ENCODE results near the gene FBN1.

The FBN1 gene

GRCh38 chr15:48547286-48547685 lies 98.2 kb downstream of the FBN1 start:
- no peak for DNase-seq

- DNase-seq: no peak
Measured at GRCh38 chr15:48546296-48546695, 99.2 kb downstream of the FBN1 start.

GRCh38 chr15:48544778-48545177 lies 100.7 kb downstream of the FBN1 start:
- no peak for DNase-seq

GRCh38 chr15:48541341-48542278 lies 103.9 kb downstream of the FBN1 start:
- DNase-seq: no peak

GRCh38 chr15:48540756-48541155 lies 104.8 kb downstream of the FBN1 start:
- no peak for DNase-seq

GRCh38 chr15:48538941-48539340 lies 106.6 kb downstream of the FBN1 start:
- no peak for DNase-seq

GRCh38 chr15:48537271-48538113 lies 108.0 kb downstream of the FBN1 start:
- no peak for DNase-seq

- DNase-seq: no peak
Measured at GRCh38 chr15:48536681-48537091, 108.8 kb downstream of the FBN1 start.

GRCh38 chr15:48533982-48534381 lies 111.5 kb downstream of the FBN1 start:
- no peak for DNase-seq

- DNase-seq: no peak
Measured at GRCh38 chr15:48532946-48533345, 112.6 kb downstream of the FBN1 start.

- DNase-seq: no peak
Measured at GRCh38 chr15:48530528-48530927, 115.0 kb downstream of the FBN1 start.

GRCh38 chr15:48528921-48529320 lies 116.6 kb downstream of the FBN1 start:
- no peak for DNase-seq

GRCh38 chr15:48527517-48527916 lies 118.0 kb downstream of the FBN1 start:
- DNase-seq: no peak

- DNase-seq: no peak
Measured at GRCh38 chr15:48522911-48523310, 122.6 kb downstream of the FBN1 start.

- DNase-seq: no peak
Measured at GRCh38 chr15:48522123-48522522, 123.4 kb downstream of the FBN1 start.

GRCh38 chr15:48520376-48521155 lies 124.9 kb downstream of the FBN1 start:
- DNase-seq: no peak

GRCh38 chr15:48516121-48516520 lies 129.4 kb downstream of the FBN1 start:
- DNase-seq: no peak

GRCh38 chr15:48515500-48515899 lies 130.0 kb downstream of the FBN1 start:
- no peak for DNase-seq

GRCh38 chr15:48514103-48514816 lies 131.2 kb downstream of the FBN1 start:
- no peak for DNase-seq

GRCh38 chr15:48510976-48511375 lies 134.5 kb downstream of the FBN1 start:
- DNase-seq: no peak

GRCh38 chr15:48507416-48508065 lies 138.0 kb downstream of the FBN1 start:
- DNase-seq: no peak

GRCh38 chr15:48505067-48505466 lies 140.4 kb downstream of the FBN1 start:
- DNase-seq: no peak

Data from activated T-cell treated with anti-CD3 and anti-CD28 coated beads, Interleukin-2, amount 50 U/mL, for 1 hour (primary cell).